Smooth muscle cell (in vitro differentiated cells): Measurements from ENCODE around the gene C1orf146. TPM values are rescaled to one million over a fixed set of nuclear protein-coding genes. Genes with fewer than 3 reads are reported as not detected.

Source experiments
- DNase-seq: peaks from one replicate; lab custom pipeline; 2025; ENCODE audit not compliant: unreplicated experiment; lab: John Stamatoyannopoulos, UW
- H2AFZ ChIP-seq: fragments of 200-600 bp; sonication (generic); 2 replicates; pipeline ENCODE4 v1.6.0; 2016; ENCODE audit warnings: antibody characterized with exemption, low read depth, mild to moderate bottlenecking
- H3F3A ChIP-seq: fragments of 200-600 bp; sonication (generic); 2 replicates; pipeline ENCODE4 v1.6.0; 2017; ENCODE audit warnings: antibody characterized with exemption, low read depth
- H3K27ac ChIP-seq: fragments of 200-600 bp; sonication (generic); 2 replicates; pipeline ENCODE4 v1.5.1; 2016; ENCODE audit warnings: low read depth, mild to moderate bottlenecking
- H3K27me3 ChIP-seq: fragments of 200-600 bp; sonication (generic); 2 replicates; pipeline ENCODE4 v1.6.1; 2016; ENCODE audit warnings: low read depth, mild to moderate bottlenecking
- H3K36me3 ChIP-seq: fragments of 200-600 bp; sonication (generic); 2 replicates; pipeline ENCODE4 v1.5.1; 2016; ENCODE audit warnings: low read depth
- H3K4me1 ChIP-seq: fragments of 200-600 bp; sonication (generic); 2 replicates; pipeline ENCODE4 v1.5.1; 2016; ENCODE audit warnings: low read depth
- H3K4me2 ChIP-seq: fragments of 200-600 bp; sonication (generic); 2 replicates; pipeline ENCODE4 v1.6.0; 2016; ENCODE audit warnings: mild to moderate bottlenecking
- H3K4me3 ChIP-seq: fragments of 200-600 bp; sonication (generic); 2 replicates; pipeline ENCODE4 v1.5.1; 2016; ENCODE audit warnings: mild to moderate bottlenecking
- H3K79me2 ChIP-seq: fragments of 200-600 bp; sonication (generic); 2 replicates; pipeline ENCODE4 v1.6.0; 2016; ENCODE audit warnings: low read depth, mild to moderate bottlenecking
- H3K9ac ChIP-seq: fragments of 200-600 bp; sonication (generic); 2 replicates; pipeline ENCODE4 v1.6.0; 2016; ENCODE audit warnings: low read depth
- H3K9me3 ChIP-seq: fragments of 200-600 bp; sonication (generic); replicated peaks from 2 replicates; pipeline ENCODE4 v1.5.1; 2016; ENCODE audit warnings: low read depth
- H4K20me1 ChIP-seq: fragments of 200-600 bp; sonication (generic); 2 replicates; pipeline ENCODE4 v1.6.0; 2016; ENCODE audit warnings: low read depth
- WGBS: methylation state at CpG from one replicate; pipeline ENCODE4 v1.1.7; 2016; ENCODE audit warnings: low lambda C conversion rate; 5-methylcytosine and 5-hydroxymethylcytosine counted together
- polyA plus RNA-seq: library from polyadenylated mRNA; unstranded; fragments of >200 nt; fragmentation: Nextera tagmentation; extraction: Ambion mirVana; gene quantifications from 2 replicates; pipeline ENCODE4 v1.2.1, GENCODE V29; 2016
- total RNA-seq: library from RNA; depleted of rRNA; stranded (reverse); fragments of >200 nt; gene quantifications from 2 replicates; pipeline ENCODE4 v1.2.3, GENCODE V29; 2014
- TF ChIP-seq, protein P1 (sequence below): fragments of 200-600 bp; sonication (generic); IDR thresholded peaks from 2 replicates; pipeline ENCODE4 v1.5.1; 2017; ENCODE audit warnings: borderline replicate concordance, mild to moderate bottlenecking, antibody characterized with exemption; ENCODE audit not compliant: insufficient read depth, poor library complexity, severe bottlenecking

Gene C1orf146
- total and polyA plus RNA-seq, 2 experiments from 2014 or later, result not detected

DNA sequence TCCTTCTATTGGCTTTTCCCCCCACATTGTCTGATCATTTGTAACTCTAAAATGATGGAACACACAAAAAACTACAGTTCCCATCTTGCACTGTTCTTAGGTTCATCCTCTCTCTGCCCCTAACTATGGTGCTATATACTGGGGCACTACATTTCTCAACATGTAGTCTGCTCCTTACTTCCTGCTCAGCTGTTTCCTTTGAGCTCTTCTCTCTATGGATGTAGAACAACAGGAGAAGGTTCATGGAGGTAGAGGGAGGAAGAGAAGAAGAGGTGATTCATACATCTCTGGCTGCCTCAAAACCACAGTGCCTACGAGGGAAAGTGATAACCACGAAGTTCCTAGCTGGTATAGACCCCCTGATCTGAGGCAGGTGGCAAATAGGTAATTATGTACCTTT is 7.0 kb upstream of the C1orf146 start:
- 34% methylated on average over 2 of the region's 2 CpGs for WGBS
- H3K36me3 ChIP-seq, result no peaks in the 10 kb centered on the region
- no peaks in the 10 kb centered on the region for H3K4me1 ChIP-seq
- no peak overlapping the region for H3K4me3 ChIP-seq
- H3K27me3 ChIP-seq, result no peaks in the 10 kb centered on the region
- H3K9ac ChIP-seq, result no peak overlapping the region
- H3K27ac ChIP-seq, result no peak overlapping the region
- TF ChIP-seq, protein P1, sequence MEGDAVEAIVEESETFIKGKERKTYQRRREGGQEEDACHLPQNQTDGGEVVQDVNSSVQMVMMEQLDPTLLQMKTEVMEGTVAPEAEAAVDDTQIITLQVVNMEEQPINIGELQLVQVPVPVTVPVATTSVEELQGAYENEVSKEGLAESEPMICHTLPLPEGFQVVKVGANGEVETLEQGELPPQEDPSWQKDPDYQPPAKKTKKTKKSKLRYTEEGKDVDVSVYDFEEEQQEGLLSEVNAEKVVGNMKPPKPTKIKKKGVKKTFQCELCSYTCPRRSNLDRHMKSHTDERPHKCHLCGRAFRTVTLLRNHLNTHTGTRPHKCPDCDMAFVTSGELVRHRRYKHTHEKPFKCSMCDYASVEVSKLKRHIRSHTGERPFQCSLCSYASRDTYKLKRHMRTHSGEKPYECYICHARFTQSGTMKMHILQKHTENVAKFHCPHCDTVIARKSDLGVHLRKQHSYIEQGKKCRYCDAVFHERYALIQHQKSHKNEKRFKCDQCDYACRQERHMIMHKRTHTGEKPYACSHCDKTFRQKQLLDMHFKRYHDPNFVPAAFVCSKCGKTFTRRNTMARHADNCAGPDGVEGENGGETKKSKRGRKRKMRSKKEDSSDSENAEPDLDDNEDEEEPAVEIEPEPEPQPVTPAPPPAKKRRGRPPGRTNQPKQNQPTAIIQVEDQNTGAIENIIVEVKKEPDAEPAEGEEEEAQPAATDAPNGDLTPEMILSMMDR, result no peak
- H3K79me2 ChIP-seq, result no peaks in the 10 kb centered on the region
- no peaks in the 10 kb centered on the region for H3K9me3 ChIP-seq
- no peak overlapping the region for H2AFZ ChIP-seq
- no peaks in the 10 kb centered on the region for H3F3A ChIP-seq
- DNase-seq, result no peak
- H3K4me2 ChIP-seq, result no peak overlapping the region
- H4K20me1 ChIP-seq, result no peaks in the 10 kb centered on the region

DNA sequence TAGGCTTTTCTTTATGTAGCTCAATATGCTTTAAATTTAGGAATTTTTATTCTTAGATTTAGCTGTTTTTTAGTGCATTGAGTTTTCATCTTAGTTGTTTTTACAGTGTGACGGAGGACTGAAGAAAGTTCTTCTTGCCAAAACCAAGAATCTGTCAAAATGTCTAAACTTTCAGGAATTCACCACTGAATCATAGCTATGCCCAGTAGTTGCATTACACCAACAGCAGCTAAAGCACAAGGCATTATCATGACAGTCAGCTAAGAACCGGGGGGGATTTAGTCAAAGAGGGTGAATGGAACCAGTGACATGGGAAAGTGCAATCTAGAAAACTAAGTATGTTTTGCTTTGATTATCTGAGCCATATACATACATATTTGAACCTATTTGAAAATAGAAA is 6.5 kb upstream of the C1orf146 start:
- TF ChIP-seq, protein P1, result no peak
- Histone ChIP-seq H3K9ac (no peak overlapping the region), H4K20me1 (no peaks in the 10 kb centered on the region), H3K4me2 (no peak overlapping the region), H3K27ac (no peak overlapping the region), H3F3A (no peaks in the 10 kb centered on the region), H3K4me1 (no peaks in the 10 kb centered on the region), H3K79me2 (no peaks in the 10 kb centered on the region), H2AFZ (no peak overlapping the region), H3K4me3 (no peak overlapping the region), H3K9me3 (no peaks in the 10 kb centered on the region), H3K36me3 (no peaks in the 10 kb centered on the region), H3K27me3 (no peaks in the 10 kb centered on the region)
- no peak for DNase-seq
- 63% methylated on average over 2 of the region's 2 CpGs for WGBS

DNA sequence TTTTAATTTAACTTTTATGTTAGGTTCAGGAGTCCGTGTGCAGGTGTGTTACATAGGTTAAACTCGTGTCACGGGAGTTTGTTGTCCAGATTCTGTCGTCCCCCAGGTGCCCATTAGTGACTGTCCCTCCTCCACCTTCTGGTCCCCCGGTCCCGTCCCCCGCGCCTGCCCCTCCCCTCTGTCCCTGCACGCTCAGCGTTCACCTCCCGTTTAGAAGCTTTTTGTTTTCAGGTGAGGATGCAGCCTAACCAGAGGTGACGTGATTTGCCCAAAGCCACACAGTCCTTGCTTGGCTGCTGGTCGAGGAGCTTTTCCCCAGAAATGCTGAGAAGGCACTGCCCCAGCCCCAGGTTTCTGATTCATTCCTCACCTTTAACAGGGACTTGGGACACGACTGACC is 844 bp downstream of the C1orf146 start:
- H3K4me3 ChIP-seq, result no peak overlapping the region
- no peak overlapping the region for H3K4me2 ChIP-seq
- no peak for DNase-seq
- no peaks in the 10 kb centered on the region for H3F3A ChIP-seq
- 85% methylated on average over 8 of the region's 14 CpGs for WGBS
- H2AFZ ChIP-seq, result no peak overlapping the region
- no peaks in the 10 kb centered on the region for H3K79me2 ChIP-seq
- no peaks in the 10 kb centered on the region for H4K20me1 ChIP-seq
- no peaks in the 10 kb centered on the region for H3K9me3 ChIP-seq
- no peaks in the 10 kb centered on the region for H3K36me3 ChIP-seq
- H3K9ac ChIP-seq, result no peak overlapping the region
- H3K4me1 ChIP-seq, result no peaks in the 10 kb centered on the region
- H3K27ac ChIP-seq, result no peak overlapping the region
- TF ChIP-seq, protein P1, result no peak
- H3K27me3 ChIP-seq, result no peaks in the 10 kb centered on the region

DNA sequence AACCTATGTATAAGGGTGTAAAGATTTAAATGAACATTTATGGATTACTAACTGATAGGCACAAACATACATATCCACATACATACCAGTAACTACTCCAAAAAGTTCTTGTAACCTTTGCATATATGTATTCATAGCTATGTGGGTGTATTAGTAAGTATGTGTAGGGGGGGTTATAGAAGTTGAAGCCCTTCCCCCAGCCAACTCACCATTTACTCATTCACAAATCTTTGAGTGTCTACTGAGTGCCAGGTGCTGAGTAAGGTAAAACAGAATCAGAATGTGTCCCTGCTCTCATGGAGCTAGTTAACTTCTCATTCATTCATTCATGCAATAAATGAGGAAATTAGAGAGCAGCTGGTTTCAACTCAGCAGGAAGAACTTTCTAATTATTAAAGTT is 1.3 kb downstream of the C1orf146 start:
- H3K4me3 ChIP-seq, result no peak overlapping the region
- H3K27ac ChIP-seq, result no peak overlapping the region
- no peaks in the 10 kb centered on the region for H3K36me3 ChIP-seq
- H3K79me2 ChIP-seq, result no peaks in the 10 kb centered on the region
- H3K4me1 ChIP-seq, result no peaks in the 10 kb centered on the region
- H3K9ac ChIP-seq, result no peak overlapping the region
- TF ChIP-seq, protein P1, result no peak
- H2AFZ ChIP-seq, result no peak overlapping the region
- DNase-seq, result no peak
- H3K27me3 ChIP-seq, result no peaks in the 10 kb centered on the region
- H3K4me2 ChIP-seq, result no peak overlapping the region
- H3K9me3 ChIP-seq, result no peaks in the 10 kb centered on the region
- no peaks in the 10 kb centered on the region for H4K20me1 ChIP-seq
- H3F3A ChIP-seq, result no peaks in the 10 kb centered on the region
